ENCODE data around the gene TCF19.

TCF19 gene

GRCh38 chr6:31158140-31158862 is at the start of gene TCF19:
Gene TCF19, plus strand, starts transcription at chr6:31158589. Its CDS starts 881 bp downstream, at chr6:31159470.
- FAIRE-seq, result peak; percentile 98

- no peak for FAIRE-seq
Observed at GRCh38 chr6:31110825-31111582, 47.4 kb upstream of the TCF19 start.

- no peak for FAIRE-seq
Observed at GRCh38 chr6:31111712-31112111, 46.7 kb upstream of the TCF19 start.

GRCh38 chr6:31112478-31112877 is 45.9 kb upstream of the TCF19 start, which contains the start of gene C6orf15:
Gene C6orf15, minus strand, starts transcription at chr6:31112575. Its CDS starts 20 bp downstream, at chr6:31112555.
- no peak for FAIRE-seq

- FAIRE-seq, result no peak
Observed at GRCh38 chr6:31113861-31114540, 44.4 kb upstream of the TCF19 start.

GRCh38 chr6:31114541-31114878 is 43.9 kb upstream of the TCF19 start, which contains the start of gene PSORS1C1:
Gene PSORS1C1, plus strand, starts transcription at chr6:31114800. Its CDS starts 14,833 bp downstream, at chr6:31129633.
- no peak for FAIRE-seq

DNA sequence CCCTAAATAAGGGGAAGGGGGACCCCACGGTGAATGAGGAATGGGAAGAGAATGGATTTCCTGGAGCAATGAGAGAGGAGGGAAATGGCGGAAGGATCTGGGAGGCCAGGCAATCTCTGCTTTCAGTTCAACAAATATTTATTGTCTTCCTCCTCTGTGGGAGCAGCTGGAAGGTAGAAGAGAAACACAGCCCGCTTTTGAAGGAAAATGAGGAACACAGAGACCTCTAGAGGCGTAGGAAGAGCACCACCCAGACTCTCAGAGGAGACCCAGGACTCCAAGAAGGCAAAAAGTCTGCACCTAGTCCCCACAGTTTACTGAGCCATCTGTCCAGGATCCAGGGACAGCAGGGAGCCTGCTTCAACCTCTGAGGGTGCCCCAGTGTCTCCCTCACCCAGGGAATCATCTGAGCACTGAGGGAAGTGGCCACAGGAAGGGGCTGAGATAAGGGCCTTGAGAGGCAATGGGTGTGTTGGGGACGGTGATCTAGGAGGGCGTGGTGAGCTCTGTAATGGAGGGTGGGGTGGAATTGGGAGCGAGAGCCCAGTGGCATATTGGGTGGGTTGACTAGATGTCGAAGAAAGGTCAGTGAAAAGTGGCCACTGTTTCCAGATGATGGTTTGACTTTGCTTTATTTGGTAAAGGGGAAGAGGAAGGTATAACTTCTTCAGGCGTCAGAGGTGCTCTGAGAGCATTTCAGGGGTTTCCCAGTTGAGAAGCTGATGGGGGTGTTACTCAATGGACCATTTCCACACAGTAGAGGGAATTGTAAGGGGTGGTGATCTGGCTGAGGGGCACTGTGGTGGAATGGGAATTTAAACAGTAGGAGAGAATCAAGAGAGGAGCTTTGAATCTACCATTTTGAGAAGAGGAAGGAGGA is 43.2 kb upstream of the TCF19 start:
- FAIRE-seq, result no peak

GRCh38 chr6:31115941-31116560 is 42.3 kb upstream of the TCF19 start:
- FAIRE-seq, result no peak

DNA sequence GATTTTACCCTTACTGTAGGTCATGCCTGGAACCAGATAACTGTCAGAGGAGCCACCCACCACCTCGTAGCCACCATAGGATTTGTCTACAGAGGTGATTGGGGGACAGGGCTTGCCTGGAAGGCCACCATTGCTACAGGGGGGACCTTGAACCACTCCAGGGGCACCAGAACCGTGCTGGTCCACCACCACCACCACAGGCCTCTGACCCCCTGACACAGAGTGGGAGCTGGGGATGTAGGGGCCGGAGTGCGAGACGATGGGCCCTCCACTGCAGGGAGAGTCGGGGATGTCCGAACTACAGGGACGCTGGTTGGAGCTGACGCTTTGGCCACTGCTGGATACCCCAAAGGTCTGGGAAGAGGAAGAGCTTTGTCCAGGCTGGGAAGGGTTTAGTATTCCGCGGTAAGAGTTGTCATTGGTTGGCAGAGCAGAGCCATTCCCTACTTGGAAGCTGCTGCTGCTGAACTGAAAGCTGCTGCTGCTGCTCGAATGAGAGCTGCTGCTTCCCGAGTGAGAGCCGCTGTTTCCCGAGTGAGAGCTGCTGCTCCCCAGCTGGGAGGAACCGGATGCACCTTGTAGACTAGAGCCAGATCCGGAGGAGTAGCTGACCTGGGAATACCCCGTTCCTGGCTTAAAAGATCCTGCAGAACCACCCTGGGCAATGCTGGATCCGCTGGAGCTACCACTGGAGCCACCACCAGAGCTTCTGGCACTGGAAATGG is 41.6 kb upstream of the TCF19 start:
- FAIRE-seq, result no peak

DNA sequence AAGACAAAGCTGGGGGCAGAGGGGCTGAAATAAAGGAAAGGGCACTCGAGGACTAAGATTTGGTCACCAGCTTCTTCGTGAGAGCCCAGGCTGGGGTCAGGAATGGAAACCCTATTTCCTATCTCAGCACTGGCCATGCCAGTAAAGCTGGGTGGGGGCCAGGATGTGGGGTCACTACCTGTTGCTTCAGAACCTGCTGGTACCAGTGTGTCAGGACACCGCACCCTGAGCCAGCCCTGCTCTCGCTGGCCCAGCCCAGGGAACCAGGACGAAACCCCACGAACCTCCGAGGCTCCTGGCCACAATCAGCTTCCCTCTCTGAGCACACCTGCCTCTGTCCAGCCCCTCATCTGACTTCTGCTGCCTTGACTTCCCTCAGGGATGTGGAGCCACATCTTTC is 40.2 kb upstream of the TCF19 start:
- no peak for FAIRE-seq

DNA sequence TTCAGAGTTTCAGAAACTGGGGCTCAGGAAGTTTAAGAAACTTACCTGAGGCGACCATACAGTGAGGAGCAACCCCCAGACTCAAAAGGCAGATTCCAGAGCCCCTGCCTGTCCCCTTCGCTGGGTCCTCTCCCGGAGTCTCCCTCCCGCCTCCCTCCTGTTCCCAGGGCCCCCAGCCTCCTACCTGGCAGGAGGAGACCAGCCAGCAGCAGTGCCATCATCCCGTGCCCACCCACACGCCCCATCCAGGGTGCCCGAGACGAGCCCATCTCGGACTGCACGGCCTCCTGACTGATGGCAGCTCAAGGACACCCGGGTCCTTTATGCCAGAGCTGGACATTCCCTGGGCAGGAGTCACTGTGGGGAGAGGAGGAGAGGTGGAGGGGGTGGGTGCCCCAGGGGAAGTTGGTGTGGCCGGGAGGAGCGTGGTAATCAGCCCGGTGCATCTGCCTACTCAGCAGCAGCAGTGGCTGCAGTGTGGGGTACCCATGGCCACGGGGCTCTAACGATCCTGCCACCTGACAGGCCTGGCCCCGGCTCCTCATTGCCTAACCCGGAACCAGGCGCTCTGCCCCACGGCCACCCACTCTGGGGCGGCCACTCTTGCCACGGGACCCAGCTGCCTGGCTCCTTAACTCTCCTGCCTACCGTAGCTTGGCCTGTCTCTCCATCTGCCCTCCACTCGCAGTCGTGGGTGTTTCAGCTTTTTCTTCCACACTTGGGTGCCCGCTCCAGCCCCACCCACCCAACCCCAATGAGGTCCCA is 38.1 kb upstream of the TCF19 start, which contains the start of gene CDSN:
TSS of gene CDSN (minus strand) at position 296 of the 765 bp plus-strand sequence. CDS start at position 269, 27 bp downstream.
- no peak for FAIRE-seq

DNA sequence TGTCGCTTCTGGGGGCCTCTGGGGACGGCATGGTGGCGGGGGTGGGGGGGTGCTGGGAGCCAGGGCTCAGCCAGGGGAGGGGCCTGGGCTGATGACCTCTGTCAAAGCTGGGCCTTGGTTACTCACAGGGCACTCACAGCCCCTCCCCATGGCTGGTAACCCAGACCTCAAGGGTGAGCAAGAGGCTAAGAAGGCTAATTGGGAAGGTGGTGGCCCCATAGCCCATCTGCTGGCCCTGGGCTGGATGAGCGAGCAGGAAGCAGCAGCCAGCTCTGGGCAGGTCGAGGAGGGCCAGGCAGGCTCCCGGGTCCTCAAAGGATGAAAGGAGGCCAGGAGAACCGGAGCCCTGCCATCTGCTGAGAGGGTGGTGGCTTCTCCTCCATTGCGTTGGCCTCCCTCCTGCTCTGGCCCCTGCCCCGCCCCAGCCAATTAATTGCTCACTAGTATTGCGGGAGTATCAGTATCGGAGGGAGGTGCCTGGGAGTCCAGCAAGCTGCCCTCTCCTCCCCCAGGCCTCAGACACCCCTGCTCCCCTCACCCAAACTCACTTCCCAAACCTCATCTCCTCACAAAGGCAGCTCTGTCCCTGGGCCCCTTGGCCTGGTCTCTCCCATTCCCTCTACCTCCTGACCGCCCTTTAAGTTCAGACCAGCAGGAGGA is 37.1 kb upstream of the TCF19 start:
- FAIRE-seq, result no peak

GRCh38 chr6:31122791-31123706 is 35.3 kb upstream of the TCF19 start:
- FAIRE-seq, result no peak

GRCh38 chr6:31125162-31125561 is 33.2 kb upstream of the TCF19 start:
- FAIRE-seq, result no peak

DNA sequence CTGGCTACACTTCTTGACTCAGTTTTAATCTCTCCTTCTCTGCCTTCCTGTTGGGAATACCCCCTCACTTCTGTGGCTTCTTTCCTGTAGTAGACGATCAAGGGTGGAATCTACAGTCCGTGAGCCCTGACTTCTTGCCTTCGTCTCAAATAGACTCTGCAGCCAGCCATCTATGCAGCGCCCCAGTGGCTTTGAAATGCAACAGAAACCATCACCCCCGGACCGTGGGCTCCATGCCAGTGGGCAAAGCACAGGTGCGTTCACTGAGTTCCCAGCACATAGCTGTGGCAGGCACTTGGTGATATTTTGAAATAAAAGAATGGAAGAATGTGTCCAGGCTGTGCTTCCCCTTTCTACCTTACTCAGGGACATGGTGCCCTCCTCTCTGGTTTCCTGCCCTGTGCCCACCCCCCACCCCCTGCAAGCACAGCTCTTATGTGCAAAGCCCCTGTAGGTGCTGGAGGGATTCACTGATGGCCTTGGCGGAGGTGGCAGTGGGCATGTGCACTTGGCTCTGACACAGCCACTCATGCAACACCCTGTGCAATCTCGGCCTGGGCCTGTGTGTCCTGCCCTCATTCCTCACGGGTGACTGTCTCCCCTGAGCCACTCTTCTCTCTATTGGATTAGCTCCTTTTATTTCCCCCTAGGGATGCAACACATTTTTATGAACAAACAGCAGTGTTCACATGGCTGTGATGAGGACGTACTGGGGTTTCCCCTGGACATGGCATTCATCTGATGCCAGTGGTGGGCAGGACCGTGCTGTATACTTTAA is 32.6 kb upstream of the TCF19 start:
- FAIRE-seq, result no peak

DNA sequence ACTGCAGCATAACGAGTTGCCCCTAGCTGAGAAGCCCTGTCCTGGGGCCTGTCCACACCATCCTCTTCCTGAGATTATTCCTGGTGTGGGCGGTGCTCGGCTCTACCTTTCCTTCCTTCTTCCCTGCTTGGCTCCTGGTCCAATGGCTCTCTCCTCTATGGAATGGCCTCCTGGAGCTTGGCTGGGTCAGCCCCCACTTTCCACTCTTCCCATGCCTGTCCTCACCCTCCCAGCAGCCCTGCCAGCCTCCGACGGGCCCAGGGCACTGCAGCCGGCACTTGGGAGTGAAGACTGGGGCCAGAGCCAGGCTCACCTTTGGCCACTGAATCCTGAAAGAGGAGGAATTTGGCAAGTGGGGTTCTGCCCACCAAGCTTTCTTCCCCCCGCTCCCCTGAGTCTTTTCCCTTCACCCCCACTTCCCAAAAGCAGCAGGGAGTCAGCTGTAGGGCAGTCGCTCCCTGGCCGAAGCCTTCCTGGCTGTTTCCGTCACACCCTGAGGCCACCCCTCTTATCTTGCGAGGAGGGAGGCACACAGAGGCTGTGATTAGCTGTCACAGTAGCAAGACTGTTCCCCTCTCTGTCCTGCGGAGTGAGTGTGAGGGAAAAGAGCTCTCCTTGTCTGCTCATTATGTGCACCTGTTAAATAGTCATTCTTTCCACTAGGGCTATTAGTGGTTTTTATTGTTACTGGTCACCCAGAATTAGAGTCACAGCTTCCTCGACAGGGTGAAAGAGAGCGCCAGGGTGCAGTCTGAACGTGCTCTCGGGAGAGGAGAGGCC is 31.8 kb upstream of the TCF19 start:
- no peak for FAIRE-seq

DNA sequence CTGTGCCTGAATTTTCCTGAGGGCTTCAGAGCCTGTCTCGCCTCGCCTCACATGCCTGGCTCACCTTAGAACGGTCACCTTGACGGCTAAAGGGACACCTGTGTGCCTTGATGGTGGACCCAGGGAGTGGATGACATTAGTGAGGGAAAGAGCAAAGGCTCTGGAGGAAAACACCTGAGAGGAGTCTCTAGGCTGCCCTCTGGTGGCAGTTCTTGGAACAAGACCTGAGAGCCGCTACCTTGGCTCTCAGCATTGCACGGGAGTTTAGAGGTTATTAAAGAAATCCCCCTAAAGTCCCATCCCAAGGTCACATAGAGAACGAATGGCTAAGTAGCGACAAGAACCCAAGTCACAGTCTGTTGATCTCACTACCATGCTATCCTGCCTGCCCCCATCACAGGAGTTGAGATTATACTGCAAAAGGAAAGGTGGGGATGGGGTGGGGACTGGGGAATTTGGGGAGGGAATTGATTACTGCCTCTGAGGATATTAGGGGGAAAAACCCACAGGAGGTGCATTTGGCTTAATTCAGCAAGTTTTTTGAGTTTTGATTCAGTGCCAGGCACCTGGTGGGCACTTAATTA is 30.2 kb upstream of the TCF19 start:
- FAIRE-seq, result peak; percentile 52

Data from G401.6 (cell line).